ENCODE measurements around the gene HTR3D.
"Not testable (repeated sequence)": the region's sequence is repeated elsewhere in the genome, so short reads cannot be mapped to it uniquely, and the experiment has no call there.

The HTR3D gene

GRCh38 chr3:184016811-184017671, 14.5 kb upstream of the HTR3D start:
- peak; percentile 85 for DNase-seq

DNA sequence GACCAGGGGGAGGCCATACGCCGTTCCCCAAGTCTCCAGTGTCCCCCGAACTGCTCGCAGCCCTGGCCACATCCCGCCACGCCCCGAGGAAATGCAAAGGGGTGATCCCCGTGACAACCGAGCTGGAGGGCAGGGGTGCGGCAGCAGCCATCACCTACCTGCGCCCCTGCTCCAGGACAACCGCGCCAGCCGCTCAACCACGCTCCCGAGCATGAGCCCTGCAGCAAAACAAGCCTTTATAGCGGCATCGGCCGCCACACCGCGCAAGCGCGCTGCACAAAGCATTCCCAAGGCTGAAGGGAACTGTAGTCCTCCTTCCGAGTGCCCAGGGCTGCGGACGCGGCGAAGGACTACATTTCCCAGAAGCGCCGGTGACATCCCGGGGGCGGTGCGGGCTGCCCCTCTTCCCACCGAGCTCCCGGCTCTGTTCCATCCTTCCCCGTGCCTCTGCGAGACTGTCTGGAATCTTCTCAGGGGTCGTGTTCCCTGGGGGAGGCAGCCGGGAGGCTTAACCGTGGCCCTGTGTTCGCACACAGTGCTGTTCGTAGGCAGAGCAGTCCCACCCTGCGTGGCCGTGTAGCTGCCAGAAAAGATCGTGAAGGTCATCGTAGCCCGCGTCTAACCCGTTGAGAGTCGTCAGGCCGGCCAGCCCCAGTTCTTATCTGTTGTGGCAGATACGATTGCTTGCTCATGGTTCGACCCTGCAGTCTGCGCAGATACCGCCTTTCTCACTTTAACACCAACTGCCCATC, 13.7 kb upstream of the HTR3D start, which contains the start of gene ABCC5:
TSS of gene ABCC5 (minus strand) at position 213 of the 752 bp plus-strand sequence. CDS start 3,492 bp downstream, outside the sequence.
- peak; percentile 88 for DNase-seq

- DNase-seq = no peak
Observed at GRCh38 chr3:184018424-184018973, 13.0 kb upstream of the HTR3D start.

GRCh38 chr3:184022323-184022722, 9.2 kb upstream of the HTR3D start:
- no peak for DNase-seq

GRCh38 chr3:184025256-184025655, 6.3 kb upstream of the HTR3D start:
- not testable (repeated sequence) for DNase-seq

DNA sequence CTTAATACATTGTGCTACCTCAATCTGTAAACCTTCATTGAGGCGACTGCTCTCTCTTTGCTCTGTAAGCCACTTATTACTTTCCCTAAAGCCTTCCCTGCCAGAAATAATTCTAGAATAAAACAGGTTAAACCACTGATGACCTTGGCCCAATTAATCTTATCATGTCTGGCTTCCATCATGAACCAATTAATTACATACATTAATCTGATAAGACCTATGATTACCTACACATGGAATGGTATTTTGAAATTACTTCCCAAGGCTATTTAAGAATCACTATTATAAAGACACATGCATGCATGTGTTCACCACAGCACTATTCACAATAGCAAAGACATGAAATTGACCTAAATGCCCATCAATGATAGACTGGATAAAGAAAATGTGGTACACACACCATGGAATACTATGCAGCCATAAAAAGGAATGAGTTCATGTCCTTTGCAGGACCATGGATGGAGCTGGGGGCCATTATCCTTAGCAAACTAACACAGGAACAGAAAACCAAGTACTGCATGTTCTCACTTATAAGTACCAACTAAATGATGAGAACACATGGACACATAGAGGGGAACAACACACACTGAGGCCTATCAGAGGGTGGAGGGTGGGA, 3.2 kb upstream of the HTR3D start:
- not testable (repeated sequence) for DNase-seq

- DNase-seq = no peak
Observed at GRCh38 chr3:184029443-184029842, 2.1 kb upstream of the HTR3D start.

DNA sequence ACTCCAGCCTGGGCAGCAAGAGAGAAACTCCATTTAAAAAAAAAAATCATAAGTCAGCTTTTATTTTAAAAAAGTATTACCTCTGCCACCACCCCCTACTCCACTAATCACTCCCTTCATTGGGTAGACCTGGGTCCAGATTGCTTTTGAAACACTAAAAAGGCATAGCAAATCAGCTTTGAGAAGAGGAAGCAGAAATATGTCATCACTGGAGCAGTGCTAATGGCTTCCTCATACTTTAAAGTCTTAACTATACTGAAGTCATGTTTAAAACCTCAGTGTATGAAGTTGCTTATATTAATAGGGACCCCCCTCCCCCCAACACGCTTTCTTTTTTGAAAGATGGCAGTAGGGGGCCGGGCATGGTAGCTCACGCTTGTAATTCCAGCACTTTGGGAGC, 1.0 kb upstream of the HTR3D start:
- DNase-seq = no peak

GRCh38 chr3:184037816-184038215, 6.3 kb downstream of the HTR3D start:
- no peak for DNase-seq

DNA sequence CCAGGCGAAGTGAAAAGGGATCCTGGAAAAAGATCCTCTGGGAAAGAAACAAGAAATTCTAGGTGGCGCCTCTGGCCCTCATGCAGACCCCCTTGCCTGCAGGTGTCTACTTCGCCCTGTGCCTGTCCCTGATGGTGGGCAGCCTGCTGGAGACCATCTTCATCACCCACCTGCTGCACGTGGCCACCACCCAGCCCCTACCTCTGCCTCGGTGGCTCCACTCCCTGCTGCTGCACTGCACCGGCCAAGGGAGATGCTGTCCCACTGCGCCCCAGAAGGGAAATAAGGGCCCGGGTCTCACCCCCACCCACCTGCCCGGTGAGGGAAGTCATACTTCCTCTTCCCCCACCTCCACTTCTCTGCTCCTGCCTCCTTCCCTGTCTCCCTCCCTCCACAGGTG, 6.8 kb downstream of the HTR3D start:
- not testable (repeated sequence) for DNase-seq

DNA sequence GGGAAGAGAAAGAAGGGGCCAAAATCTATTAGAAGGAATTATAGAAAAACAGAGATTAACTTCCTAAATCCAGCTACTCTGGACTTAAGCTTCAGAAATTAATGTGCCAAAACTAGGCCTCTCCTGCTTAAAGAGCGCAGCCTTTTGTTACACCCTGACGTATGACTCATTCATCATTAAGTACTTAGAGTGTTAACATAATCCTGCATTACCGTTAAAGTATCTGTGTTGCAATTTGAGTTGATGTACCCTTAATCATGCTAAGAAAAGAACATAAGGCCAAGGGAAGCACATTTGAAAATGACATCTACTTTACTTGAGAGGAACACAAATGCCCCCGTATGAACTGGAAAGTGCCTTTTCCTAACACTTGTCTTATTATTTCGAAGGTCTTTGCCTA, 7.9 kb downstream of the HTR3D start:
- no peak for DNase-seq

DNA sequence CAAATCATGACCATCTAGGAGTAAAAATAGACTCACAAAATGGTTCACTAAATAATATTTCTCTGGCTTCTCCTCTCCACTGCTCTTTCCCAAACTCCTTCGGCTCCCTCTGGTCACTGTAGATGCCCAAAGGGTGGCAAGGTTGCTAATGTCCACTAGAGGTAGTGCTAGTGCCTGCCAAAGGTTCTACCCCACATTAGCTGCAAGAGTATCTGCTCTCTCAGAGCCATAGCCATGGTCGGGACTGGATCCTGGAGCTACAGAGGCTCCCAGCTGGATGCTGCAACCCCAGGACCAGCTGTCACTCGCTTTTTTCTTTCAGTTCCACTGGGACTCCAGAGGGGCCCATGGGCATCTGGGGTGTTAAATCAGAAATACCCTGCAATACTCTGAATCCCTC, 8.5 kb downstream of the HTR3D start:
- no peak for DNase-seq

DNA sequence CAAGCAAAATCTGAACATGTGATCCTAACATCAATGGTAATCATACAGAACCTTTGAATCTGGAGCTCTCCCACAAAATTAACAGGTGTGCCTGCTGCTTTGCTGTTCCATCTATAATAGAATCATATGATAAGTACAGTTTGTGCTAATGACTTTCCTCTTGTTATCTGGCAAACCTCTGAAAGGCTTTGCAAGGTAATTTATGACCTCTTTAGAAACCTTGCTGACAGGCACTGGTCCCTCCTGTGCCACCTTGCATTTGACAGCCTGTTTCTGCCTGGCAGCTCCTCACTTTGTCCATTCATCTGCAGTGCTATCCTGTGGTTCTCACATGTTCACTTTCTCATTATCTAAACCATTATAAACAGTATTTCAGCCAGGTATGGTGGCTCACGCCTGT, 11.1 kb downstream of the HTR3D start:
- DNase-seq = no peak

DNA sequence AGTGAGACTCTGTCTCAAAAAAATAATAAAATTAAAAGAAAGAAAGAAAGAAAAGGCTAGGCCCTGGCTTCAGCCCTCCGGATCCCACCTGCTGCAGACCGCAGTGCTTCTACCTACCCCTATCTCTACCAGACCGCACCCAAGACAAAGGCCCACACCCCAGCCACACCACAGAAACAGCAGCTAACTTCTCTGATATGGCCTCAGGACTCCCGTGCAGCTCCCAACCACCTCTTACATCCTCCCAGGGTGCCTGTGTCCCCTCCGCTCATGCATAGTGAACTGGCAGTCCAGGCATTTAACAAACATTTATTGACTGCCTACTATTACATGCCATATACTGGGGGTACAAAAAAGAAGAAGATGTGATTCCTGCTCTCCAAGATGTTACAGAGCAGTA, 14.5 kb downstream of the HTR3D start:
- DNase-seq = no peak

- no peak for DNase-seq
Observed at GRCh38 chr3:184050217-184050847, 18.8 kb downstream of the HTR3D start.

- no peak for DNase-seq
Observed at GRCh38 chr3:184052767-184053166, 21.2 kb downstream of the HTR3D start, which contains the start of gene HTR3C. Gene HTR3C (plus strand): TSS chr3:184053047. CDS start chr3:184053081, 34 bp downstream.

GRCh38 chr3:184058029-184058428, 26.5 kb downstream of the HTR3D start:
- no peak for DNase-seq

DNA sequence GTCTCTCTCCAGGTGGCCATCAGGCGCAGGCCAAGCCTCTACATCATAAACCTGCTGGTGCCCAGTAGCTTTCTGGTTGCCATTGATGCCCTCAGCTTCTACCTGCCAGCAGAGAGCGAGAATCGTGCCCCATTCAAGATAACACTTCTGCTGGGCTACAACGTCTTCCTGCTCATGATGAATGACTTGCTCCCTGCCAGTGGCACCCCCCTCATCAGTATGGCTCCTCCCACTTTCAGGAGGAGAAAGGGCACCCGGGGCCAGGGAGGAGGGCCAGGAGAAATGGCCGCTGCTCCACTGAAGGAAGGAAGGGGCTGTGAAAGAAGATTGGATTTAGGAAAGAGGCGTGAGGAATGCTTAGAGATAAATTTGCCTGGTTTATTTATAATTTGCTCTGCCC, 27.9 kb downstream of the HTR3D start:
- DNase-seq = no peak

DNA sequence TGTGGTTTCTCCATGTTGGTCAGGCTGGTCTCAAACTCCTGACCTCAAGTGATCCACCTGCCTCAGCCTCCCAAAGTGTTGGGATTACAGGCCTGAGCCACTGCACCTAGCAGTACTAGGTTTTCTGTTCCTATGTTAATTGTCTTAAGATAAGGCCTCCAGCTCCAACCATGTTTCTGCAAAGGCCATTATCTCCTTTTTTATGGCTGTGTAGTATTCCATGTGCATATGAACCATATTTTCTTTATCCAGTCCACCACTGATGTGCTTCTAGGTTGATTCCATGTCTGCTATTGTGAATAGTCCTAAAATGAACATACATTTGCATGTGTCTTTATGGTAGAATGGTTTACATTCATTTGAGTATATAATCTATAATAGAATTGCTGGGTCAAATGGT, 31.1 kb downstream of the HTR3D start:
- DNase-seq = no peak

GRCh38 chr3:184066211-184066610, 34.7 kb downstream of the HTR3D start:
- no peak for DNase-seq

DNA sequence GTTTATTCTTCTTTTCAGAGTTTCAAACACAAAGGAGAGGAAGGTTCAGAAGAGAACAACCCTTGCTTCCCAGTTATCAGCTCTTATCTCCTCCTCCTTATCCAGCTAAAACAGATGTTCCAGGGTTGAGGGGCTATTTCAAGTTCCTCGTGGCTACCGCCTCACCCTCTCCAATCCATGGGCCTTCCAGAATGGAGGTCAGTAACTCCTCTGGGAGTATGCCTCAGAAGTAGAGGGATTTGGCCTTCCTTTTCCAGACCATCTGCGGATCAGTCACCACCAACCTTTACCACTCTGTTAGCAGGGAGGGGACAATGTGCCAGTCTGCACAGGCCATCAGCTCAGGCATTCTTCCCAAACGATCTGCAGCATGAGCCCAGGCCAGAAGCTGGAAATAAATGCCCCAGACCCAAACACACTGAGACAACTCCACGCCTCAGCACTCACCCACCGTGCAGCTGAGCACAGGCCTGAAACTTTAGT, 36.1 kb downstream of the HTR3D start:
- DNase-seq = no peak

DNA sequence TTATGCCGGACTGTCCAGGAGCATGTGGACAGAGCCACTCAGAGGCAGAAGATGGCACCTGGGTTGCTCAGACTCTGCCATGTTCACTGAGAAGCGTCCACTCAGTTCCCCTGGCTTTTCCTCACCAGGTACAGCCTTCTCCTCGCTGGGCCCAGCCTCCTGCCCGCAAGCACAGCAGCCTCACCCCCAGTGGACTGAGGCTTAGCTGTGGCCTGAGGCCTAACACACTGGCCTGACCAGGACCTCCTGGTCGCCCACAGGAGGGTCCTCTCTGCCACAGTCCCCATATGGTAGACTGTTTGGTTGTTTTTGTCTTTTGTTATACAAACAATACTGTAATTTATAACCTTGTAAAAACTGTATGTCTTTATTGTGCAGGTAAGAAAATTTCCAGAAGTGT, 36.8 kb downstream of the HTR3D start:
- DNase-seq = no peak

DNA sequence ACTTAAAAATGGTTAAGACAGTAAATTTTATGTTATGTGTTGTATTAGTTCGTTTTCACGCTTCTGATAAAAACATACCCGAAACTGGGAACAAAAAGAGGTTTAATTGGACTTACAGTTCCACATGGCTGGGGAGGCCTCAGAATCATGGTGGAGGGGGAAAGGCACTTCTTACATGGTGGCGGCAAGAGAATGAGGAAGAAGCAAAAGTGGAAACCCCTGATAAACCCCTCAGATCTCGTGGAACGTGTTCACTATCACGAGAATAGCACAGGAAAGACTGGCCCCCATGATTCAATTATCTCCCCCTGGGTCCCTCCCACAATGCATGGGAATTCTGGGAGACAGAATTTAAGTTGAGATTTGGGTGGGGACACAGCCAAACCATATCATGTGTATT, 39.6 kb downstream of the HTR3D start:
- DNase-seq = not testable (repeated sequence)

Data from activated CD8-positive, alpha-beta memory T cell treated with anti-CD3 and anti-CD28 coated beads, Interleukin-2, amount 50 U/mL, for 48 hours (primary cell).